ENCODE results near the gene OR4K1. TPM values are rescaled to one million over a fixed set of nuclear protein-coding genes. Genes with fewer than 3 reads are reported as not detected.
"Not testable (repeated sequence)": the region's sequence is repeated elsewhere in the genome, so short reads cannot be mapped to it uniquely, and the experiment has no call there.

The OR4K1 gene
- total RNA-seq, 1 donor from 2014 or later = not detected

- intact Hi-C loops (cut with micrococcal nuclease) = no loop called here
- Mint-ChIP-seq H3K27me3 (ENCODE audit: insufficient read depth) (no peaks in the 10 kb centered on the region), H3K36me3 (ENCODE audit: low read depth) (no peaks in the 10 kb centered on the region), H3K4me1 (ENCODE audit: low read depth) (no peaks in the 10 kb centered on the region), H3K27ac (no peak overlapping the region), H3K4me3 (no peak overlapping the region), H3K9me3 (no peaks in the 10 kb centered on the region)
- DNase-seq (ENCODE audit: low spot score) = no peak
These were observed 18.5 kb downstream of the OR4K1 start for GRCh38 chr14:19949218-19949617.

- intact Hi-C loops (cut with micrococcal nuclease); H3K4me1 Mint-ChIP-seq (ENCODE audit: low read depth): not testable (repeated sequence)
These were observed 39.0 kb downstream of the OR4K1 start for GRCh38 chr14:19969735-19970134.

GRCh38 chr14:19974844-19975243 lies 44.1 kb downstream of the OR4K1 start:
- intact Hi-C loops (cut with micrococcal nuclease) = no loop called here
- DNase-seq (ENCODE audit: low spot score) = peak; percentile 11
- Mint-ChIP-seq H3K4me1 (ENCODE audit: low read depth) (peaks cover 11% of the 10 kb centered on the region), H3K27me3 (ENCODE audit: insufficient read depth) (peaks cover 4% of the 10 kb centered on the region), H3K4me3 (peak overlapping the region; percentile 17), H3K9me3 (no peaks in the 10 kb centered on the region), H3K27ac (no peak overlapping the region), H3K36me3 (ENCODE audit: low read depth) (no peaks in the 10 kb centered on the region)

More at GRCh38 chr14:19969735-19970134, 39.0 kb downstream of the OR4K1 start:
- not testable (repeated sequence) for H3K4me3 Mint-ChIP-seq; H3K9me3 Mint-ChIP-seq; H3K27me3 Mint-ChIP-seq (ENCODE audit: insufficient read depth); H3K36me3 Mint-ChIP-seq (ENCODE audit: low read depth); H3K27ac Mint-ChIP-seq; DNase-seq (ENCODE audit: low spot score)

- Mint-ChIP-seq H3K4me3 (peak within 1 kb of the TSS; percentile 17), H3K36me3 (ENCODE audit: low read depth) (no peaks in the 10 kb centered on the region), H3K4me1 (ENCODE audit: low read depth) (peaks cover 11% of the 10 kb centered on the region), H3K27me3 (ENCODE audit: insufficient read depth) (peaks cover 3% of the 10 kb centered on the region), H3K27ac (no peak within 1 kb of the TSS), H3K9me3 (peaks cover 2% of the 10 kb centered on the region)
- intact Hi-C loops (cut with micrococcal nuclease) = no loop called here
- no peak for DNase-seq (ENCODE audit: low spot score)
These were observed 44.6 kb downstream of the OR4K1 start, which contains the start of gene OR4K15 for GRCh38 chr14:19975291-19975690. Gene OR4K15 (plus strand): TSS chr14:19975591. CDS start chr14:19975591, 0 bp downstream.

Other genes with a start within 250 kb of the OR4K1 start
- not detected in 2 replicates for gene OR11H2, start 217.0 kb upstream of the OR4K1 start, total RNA-seq
- not detected in 2 replicates for gene OR4Q3, start 187.3 kb upstream of the OR4K1 start, total RNA-seq
- gene OR4M1, start 157.4 kb upstream of the OR4K1 start, total RNA-seq = not detected in 2 replicates
- gene OR4N2, start 127.1 kb upstream of the OR4K1 start, total RNA-seq = not detected in 2 replicates
- not detected in 2 replicates for gene OR4K2, start 55.8 kb upstream of the OR4K1 start, total RNA-seq
- not detected in 2 replicates for gene OR4K5, start 10.3 kb upstream of the OR4K1 start, total RNA-seq
- gene OR4K15, start 44.7 kb downstream of the OR4K1 start, total RNA-seq = not detected in 2 replicates
- not detected in 2 replicates for gene OR4Q2, start 71.2 kb downstream of the OR4K1 start, total RNA-seq
- gene OR4K14, start 88.4 kb downstream of the OR4K1 start, total RNA-seq = not detected in 2 replicates
- not detected in 2 replicates for gene OR4K13, start 105.1 kb downstream of the OR4K1 start, total RNA-seq
- not detected in 2 replicates for gene OR4L1, start 129.1 kb downstream of the OR4K1 start, total RNA-seq
- gene OR4K17, start 179.8 kb downstream of the OR4K1 start, total RNA-seq = not detected in 2 replicates
- not detected in 2 replicates for gene OR4N5, start 207.9 kb downstream of the OR4K1 start, total RNA-seq

Measured in activated T-helper 1 cell treated with anti-CD3 and anti-CD28 coated beads, Interleukin-12 subunit alpha, Interleukin-12 subunit beta, Interleukin-2, Interleukin-4 antibody, amounts not matched to agents 30 ng/mL and 10 ng/mL and 1 ng/mL, durations not matched to agents 14 hours and 24 hours and 36 hours (primary cell).